ENCODE measurements around the gene OMP. TPM values are rescaled to one million over a fixed set of nuclear protein-coding genes. Genes with fewer than 3 reads are reported as not detected.

OMP gene
- total RNA-seq, result not detected in 2 replicates

GRCh38 chr11:77102246-77103210 lies at the start of gene OMP:
TSS of gene OMP (plus strand) at chr11:77102840. CDS start at chr11:77102840, 0 bp downstream.

GRCh38 chr11:77066229-77067042 lies 36.2 kb upstream of the OMP start, which contains the start of gene CAPN5:
TSS of gene CAPN5 (plus strand) at chr11:77066971. CDS start at chr11:77084887, 17,916 bp downstream.

GRCh38 chr11:77127920-77128691 lies 25.5 kb downstream of the OMP start, which contains the start of gene MYO7A:
TSS of gene MYO7A (plus strand) at chr11:77128246. CDS start at chr11:77130635, 2,389 bp downstream.

Other genes with a start within 250 kb of the OMP start
- gene ACER3, start 241.9 kb upstream of the OMP start, total RNA-seq, result 33.0 and 47.1 TPM in 2 replicates
- gene B3GNT6, start 68.4 kb upstream of the OMP start, total RNA-seq, result not detected in 2 replicates
- 0.57 and 2.0 TPM in 2 replicates for gene CAPN5, start 35.9 kb upstream of the OMP start, total RNA-seq
- 0.30 and 0.70 TPM in 2 replicates for gene MYO7A, start 25.4 kb downstream of the OMP start, total RNA-seq
- not detected in 2 replicates for gene GDPD4, start 198.8 kb downstream of the OMP start, total RNA-seq